Measurements from ENCODE around the gene TMEM72. TPM values are rescaled to one million over a fixed set of nuclear protein-coding genes. Genes with fewer than 3 reads are reported as not detected.

The TMEM72 gene
- total RNA-seq, 1 experiment from 2014 or later = not detected

DNA sequence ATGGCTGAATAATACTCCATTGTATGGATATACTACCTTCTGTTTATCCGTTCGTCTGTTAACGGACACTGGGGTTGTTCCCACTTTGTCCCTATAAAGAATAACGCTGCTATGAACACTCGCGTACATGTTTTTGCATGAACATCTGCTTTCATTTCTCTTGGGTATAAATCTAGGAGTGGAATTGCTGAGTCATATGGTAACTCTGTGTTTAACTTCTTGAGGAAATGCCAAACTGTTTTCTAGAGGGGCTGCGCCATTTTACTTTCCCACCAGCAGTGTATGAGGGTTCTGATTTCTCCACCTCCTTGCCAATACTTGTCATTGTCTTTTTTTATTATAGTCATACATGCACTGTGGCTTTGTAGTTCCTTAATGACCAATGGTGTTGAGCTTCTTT, 27.8 kb downstream of the TMEM72 start:
- ATAC-seq (no peak), DNase-seq (ENCODE audit: low read depth, low spot score) (no peak)
- CTCF ChIA-PET = no interaction called here
- H3K4me1 ChIP-seq (ENCODE audit: control insufficient read depth in 1 of 2, insufficient read depth in 2 of 2, low read length in 2 of 2) = no peaks in the 10 kb centered on the region
- no peaks in the 10 kb centered on the region for H3K36me3 ChIP-seq (ENCODE audit: control insufficient read depth in 1 of 2, insufficient read depth in 2 of 2, low read length in 2 of 2)
- RAD21 ChIA-PET (ENCODE audit: low non-redundant PET in 1 of 2, low total read pairs in 2 of 2, uncharacterized antibody in 2 of 2, unreplicated experiment in 2 of 2) = no interaction called here
- no peak overlapping the region for H2AFZ ChIP-seq (ENCODE audit: low read depth, low read length, poor library complexity, severe bottlenecking)
- intact Hi-C loops (cut with micrococcal nuclease) = loop anchor here (10.0 kb wide), 1 partner anchor 296 kb away; no protein-coding TSS in a partner anchor
- TF ChIP-seq POLR2AphosphoS5 (IDR thresholded peaks at IDR 0.05; ENCODE audit: low read depth, low read length) (no peak), EGR1 (IDR thresholded peaks at IDR 0.05; ENCODE audit: low read depth) (no peak), ZNF274 (IDR thresholded peaks at IDR 0.05; ENCODE audit: low read depth, low read length) (no peak), FOSL1 (IDR thresholded peaks at IDR 0.05; ENCODE audit: low read depth) (no peak), ELF1 (IDR thresholded peaks at IDR 0.05; ENCODE audit: borderline replicate concordance, low read depth) (no peak), POLR2A (IDR thresholded peaks at IDR 0.05; ENCODE audit: borderline replicate concordance, extremely low read depth, insufficient read depth, insufficient read length) (no peak), ZBTB33 (IDR thresholded peaks at IDR 0.05; ENCODE audit: extremely low read depth, insufficient replicate concordance, low read length) (no peak), YY1 (IDR thresholded peaks at IDR 0.05; ENCODE audit: extremely low read depth, insufficient replicate concordance, low read depth, low read length) (no peak), SRF (IDR thresholded peaks at IDR 0.05; ENCODE audit: low read depth) (no peak), MAX (IDR thresholded peaks at IDR 0.05) (no peak), TCF7L2 (IDR thresholded peaks at IDR 0.05; ENCODE audit: borderline replicate concordance, extremely low read depth, insufficient read depth, insufficient read length) (no peak), RAD21 (IDR thresholded peaks at IDR 0.05; ENCODE audit: low read depth) (no peak), CEBPB (IDR thresholded peaks at IDR 0.05; ENCODE audit: low read depth) (no peak), EZH2phosphoT487 (IDR thresholded peaks at IDR 0.05; ENCODE audit: borderline replicate concordance) (no peak), SP1 (IDR thresholded peaks at IDR 0.05; ENCODE audit: low read depth) (no peak), SIN3A (IDR thresholded peaks at IDR 0.05; ENCODE audit: low read depth) (no peak)
- TF ChIP-seq, protein P1, sequence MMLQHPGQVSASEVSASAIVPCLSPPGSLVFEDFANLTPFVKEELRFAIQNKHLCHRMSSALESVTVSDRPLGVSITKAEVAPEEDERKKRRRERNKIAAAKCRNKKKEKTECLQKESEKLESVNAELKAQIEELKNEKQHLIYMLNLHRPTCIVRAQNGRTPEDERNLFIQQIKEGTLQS (IDR thresholded peaks at IDR 0.05) = no peak
- TF ChIP-seq, protein P2, sequence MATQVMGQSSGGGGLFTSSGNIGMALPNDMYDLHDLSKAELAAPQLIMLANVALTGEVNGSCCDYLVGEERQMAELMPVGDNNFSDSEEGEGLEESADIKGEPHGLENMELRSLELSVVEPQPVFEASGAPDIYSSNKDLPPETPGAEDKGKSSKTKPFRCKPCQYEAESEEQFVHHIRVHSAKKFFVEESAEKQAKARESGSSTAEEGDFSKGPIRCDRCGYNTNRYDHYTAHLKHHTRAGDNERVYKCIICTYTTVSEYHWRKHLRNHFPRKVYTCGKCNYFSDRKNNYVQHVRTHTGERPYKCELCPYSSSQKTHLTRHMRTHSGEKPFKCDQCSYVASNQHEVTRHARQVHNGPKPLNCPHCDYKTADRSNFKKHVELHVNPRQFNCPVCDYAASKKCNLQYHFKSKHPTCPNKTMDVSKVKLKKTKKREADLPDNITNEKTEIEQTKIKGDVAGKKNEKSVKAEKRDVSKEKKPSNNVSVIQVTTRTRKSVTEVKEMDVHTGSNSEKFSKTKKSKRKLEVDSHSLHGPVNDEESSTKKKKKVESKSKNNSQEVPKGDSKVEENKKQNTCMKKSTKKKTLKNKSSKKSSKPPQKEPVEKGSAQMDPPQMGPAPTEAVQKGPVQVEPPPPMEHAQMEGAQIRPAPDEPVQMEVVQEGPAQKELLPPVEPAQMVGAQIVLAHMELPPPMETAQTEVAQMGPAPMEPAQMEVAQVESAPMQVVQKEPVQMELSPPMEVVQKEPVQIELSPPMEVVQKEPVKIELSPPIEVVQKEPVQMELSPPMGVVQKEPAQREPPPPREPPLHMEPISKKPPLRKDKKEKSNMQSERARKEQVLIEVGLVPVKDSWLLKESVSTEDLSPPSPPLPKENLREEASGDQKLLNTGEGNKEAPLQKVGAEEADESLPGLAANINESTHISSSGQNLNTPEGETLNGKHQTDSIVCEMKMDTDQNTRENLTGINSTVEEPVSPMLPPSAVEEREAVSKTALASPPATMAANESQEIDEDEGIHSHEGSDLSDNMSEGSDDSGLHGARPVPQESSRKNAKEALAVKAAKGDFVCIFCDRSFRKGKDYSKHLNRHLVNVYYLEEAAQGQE (IDR thresholded peaks at IDR 0.05; ENCODE audit: low read depth) = no peak
- TF ChIP-seq, protein P3, sequence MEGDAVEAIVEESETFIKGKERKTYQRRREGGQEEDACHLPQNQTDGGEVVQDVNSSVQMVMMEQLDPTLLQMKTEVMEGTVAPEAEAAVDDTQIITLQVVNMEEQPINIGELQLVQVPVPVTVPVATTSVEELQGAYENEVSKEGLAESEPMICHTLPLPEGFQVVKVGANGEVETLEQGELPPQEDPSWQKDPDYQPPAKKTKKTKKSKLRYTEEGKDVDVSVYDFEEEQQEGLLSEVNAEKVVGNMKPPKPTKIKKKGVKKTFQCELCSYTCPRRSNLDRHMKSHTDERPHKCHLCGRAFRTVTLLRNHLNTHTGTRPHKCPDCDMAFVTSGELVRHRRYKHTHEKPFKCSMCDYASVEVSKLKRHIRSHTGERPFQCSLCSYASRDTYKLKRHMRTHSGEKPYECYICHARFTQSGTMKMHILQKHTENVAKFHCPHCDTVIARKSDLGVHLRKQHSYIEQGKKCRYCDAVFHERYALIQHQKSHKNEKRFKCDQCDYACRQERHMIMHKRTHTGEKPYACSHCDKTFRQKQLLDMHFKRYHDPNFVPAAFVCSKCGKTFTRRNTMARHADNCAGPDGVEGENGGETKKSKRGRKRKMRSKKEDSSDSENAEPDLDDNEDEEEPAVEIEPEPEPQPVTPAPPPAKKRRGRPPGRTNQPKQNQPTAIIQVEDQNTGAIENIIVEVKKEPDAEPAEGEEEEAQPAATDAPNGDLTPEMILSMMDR (IDR thresholded peaks at IDR 0.05 in 2 of 3, conservative IDR thresholded peaks at IDR 0.05 in 1 of 3; ENCODE audit: borderline replicate concordance in 1 of 3, insufficient read depth in 1 of 3, low read depth in 2 of 3, low read length in 2 of 3) = no peak
- BruUV-seq (replicated peaks) = no TSS peak
- no peaks in the 10 kb centered on the region for H3K27me3 ChIP-seq (ENCODE audit: insufficient read depth, low read length)
- no peak overlapping the region for H3K4me3 ChIP-seq (replicated peaks in 1 of 2; ENCODE audit: low read depth in 1 of 2, low read length in 2 of 2)
- H3K79me2 ChIP-seq (ENCODE audit: insufficient read depth, low read length) = no peaks in the 10 kb centered on the region
- H3K9me3 ChIP-seq (ENCODE audit: control insufficient read depth in 1 of 2, insufficient read depth in 1 of 2, low read depth in 1 of 2, low read length in 2 of 2) = peaks cover 0 to 1% of the 10 kb centered on the region in 2 experiments; a peak in 1 of 4 replicates
- no peak overlapping the region for H3K9ac ChIP-seq (ENCODE audit: low read length)
- POLR2A ChIA-PET = no interaction called here
- no peaks in the 10 kb centered on the region for H3K9me2 ChIP-seq (ENCODE audit: insufficient read depth)
- no peak overlapping the region for H3K27ac ChIP-seq (ENCODE audit: low read depth, low read length)
- H3K4me2 ChIP-seq (ENCODE audit: low read length) = no peak overlapping the region
- no peaks in the 10 kb centered on the region for H4K20me1 ChIP-seq (ENCODE audit: insufficient read depth)

Measured in HCT116 (cell line).